HEK293 (cell line): Measurements from ENCODE around the gene EEFSEC.
A peak's percentile ranks its signal among the peaks of the same experiment; 100 is the strongest.

Experiments
- FEZF1 ChIP-seq: fragments of 450-650 bp; formaldehyde crosslinking; IDR thresholded peaks from 2 replicates; pipeline ENCODE4 v1.5.1; 2016; ENCODE audit warnings: missing biosample characterization, missing genetic modification characterization
- KLF8 ChIP-seq: fragments of 450-650 bp; formaldehyde crosslinking; IDR thresholded peaks from 2 replicates; pipeline ENCODE4 v1.5.1; 2016; ENCODE audit warnings: missing biosample characterization, missing genetic modification characterization
- MEIS1 ChIP-seq: sonication (generic); formaldehyde crosslinking; IDR thresholded peaks from 2 replicates; pipeline ENCODE4 v1.8.1; 2022; ENCODE audit warnings: missing genetic modification reagents, mild to moderate bottlenecking, borderline replicate concordance
- OSR2 ChIP-seq: fragments of 450-650 bp; formaldehyde crosslinking; IDR thresholded peaks from 2 replicates; pipeline ENCODE4 v1.5.1; 2016; ENCODE audit warnings: missing biosample characterization, missing genetic modification characterization
- REPIN1 ChIP-seq: fragments of 450-650 bp; formaldehyde crosslinking; IDR thresholded peaks from 2 replicates; pipeline ENCODE4 v1.5.1; 2017; ENCODE audit warnings: missing biosample characterization, missing genetic modification characterization, low read depth
- SETDB1 ChIP-seq: IDR thresholded peaks from one replicate; pipeline ENCODE4 v1.6.1; 2017; ENCODE audit warnings: mild to moderate bottlenecking, low read length, moderate library complexity, mixed read lengths; ENCODE audit not compliant: insufficient read length
- TCF7L2 ChIP-seq: IDR thresholded peaks from 2 replicates; pipeline ENCODE4 v1.6.1; 2011; ENCODE audit warnings: low read depth, mild to moderate bottlenecking, inconsistent platforms, low read length, moderate library complexity, borderline replicate concordance
- ZBTB17 ChIP-seq: fragments of 450-650 bp; formaldehyde crosslinking; IDR thresholded peaks from 2 replicates; pipeline ENCODE4 v1.5.1; 2016; ENCODE audit warnings: missing biosample characterization, missing genetic modification characterization
- ZBTB21 ChIP-seq: fragments of 450-650 bp; formaldehyde crosslinking; IDR thresholded peaks from 2 replicates; pipeline ENCODE4 v1.5.1; 2017; ENCODE audit warnings: missing biosample characterization, missing genetic modification characterization
- ZFHX2 ChIP-seq: fragments of 450-650 bp; formaldehyde crosslinking; conservative IDR thresholded peaks from 2 replicates; pipeline ENCODE4 v1.5.1; 2016; ENCODE audit warnings: missing biosample characterization, missing genetic modification characterization
- ZFP37 ChIP-seq: fragments of 450-650 bp; formaldehyde crosslinking; IDR thresholded peaks from 2 replicates; pipeline ENCODE4 v1.5.1; 2016; ENCODE audit warnings: missing biosample characterization, missing genetic modification characterization
- ZNF138 ChIP-seq: fragments of 450-650 bp; formaldehyde crosslinking; IDR thresholded peaks from 2 replicates; pipeline ENCODE4 v1.5.1; 2016; ENCODE audit warnings: missing biosample characterization, missing genetic modification characterization, borderline replicate concordance
- ZNF146 ChIP-seq: fragments of 450-650 bp; formaldehyde crosslinking; IDR thresholded peaks from 2 replicates; pipeline ENCODE4 v1.5.1; 2016; ENCODE audit warnings: missing biosample characterization, missing genetic modification characterization
- ZNF248 ChIP-seq: fragments of 450-650 bp; formaldehyde crosslinking; IDR thresholded peaks from 2 replicates; pipeline ENCODE4 v1.5.1; 2017; ENCODE audit warnings: missing biosample characterization, missing genetic modification characterization
- ZNF335 ChIP-seq: fragments of 450-650 bp; formaldehyde crosslinking; conservative IDR thresholded peaks from 2 replicates; pipeline ENCODE4 v1.5.1; 2016; ENCODE audit warnings: missing biosample characterization, missing genetic modification characterization
- ZNF366 ChIP-seq: fragments of 450-650 bp; formaldehyde crosslinking; conservative IDR thresholded peaks from 2 replicates; pipeline ENCODE4 v1.5.1; 2016; ENCODE audit warnings: missing biosample characterization, missing genetic modification characterization
- ZNF37A ChIP-seq: fragments of 450-650 bp; IDR thresholded peaks from 2 replicates; pipeline ENCODE4 v1.5.1; 2018; ENCODE audit warnings: missing biosample characterization, missing genetic modification characterization
- ZNF433 ChIP-seq: fragments of 450-650 bp; formaldehyde crosslinking; IDR thresholded peaks from 2 replicates; pipeline ENCODE4 v1.5.1; 2016; ENCODE audit warnings: missing biosample characterization, missing genetic modification characterization, low read depth
- ZNF530 ChIP-seq: fragments of 450-650 bp; formaldehyde crosslinking; IDR thresholded peaks from 2 replicates; pipeline ENCODE4 v1.5.1; 2016; ENCODE audit warnings: low read depth, missing biosample characterization, missing genetic modification characterization
- ZNF548 ChIP-seq: fragments of 450-650 bp; formaldehyde crosslinking; IDR thresholded peaks from 2 replicates; pipeline ENCODE4 v1.5.1; 2016; ENCODE audit warnings: missing biosample characterization, missing genetic modification characterization
- ZNF600 ChIP-seq: fragments of 450-650 bp; formaldehyde crosslinking; IDR thresholded peaks from 2 replicates; pipeline ENCODE4 v1.5.1; 2016; ENCODE audit warnings: missing biosample characterization, missing genetic modification characterization
- ZNF626 ChIP-seq: fragments of 450-650 bp; sonication (Bioruptor Pico); formaldehyde crosslinking; IDR thresholded peaks from 2 replicates; pipeline ENCODE4 v1.5.1; 2018; ENCODE audit warnings: missing biosample characterization, missing genetic modification characterization, inconsistent platforms
- ZNF629 ChIP-seq: fragments of 450-650 bp; formaldehyde crosslinking; IDR thresholded peaks from 2 replicates; pipeline ENCODE4 v1.5.1; 2017; ENCODE audit warnings: missing biosample characterization, missing genetic modification characterization
- ZNF707 ChIP-seq: fragments of 450-650 bp; formaldehyde crosslinking; IDR thresholded peaks from 2 replicates; pipeline ENCODE4 v1.5.1; 2016; ENCODE audit warnings: missing biosample characterization, missing genetic modification characterization
- ZSCAN16 ChIP-seq: fragments of 450-650 bp; formaldehyde crosslinking; IDR thresholded peaks from 2 replicates; pipeline ENCODE4 v1.5.1; 2016; ENCODE audit warnings: missing biosample characterization, missing genetic modification characterization
- ZXDB ChIP-seq: fragments of 450-650 bp; formaldehyde crosslinking; IDR thresholded peaks from 2 replicates; pipeline ENCODE4 v1.5.1; 2016; ENCODE audit warnings: missing biosample characterization, missing genetic modification characterization
- TF ChIP-seq, protein P1 (sequence below): fragments of 450-650 bp; formaldehyde crosslinking; IDR thresholded peaks from 2 replicates; pipeline ENCODE4 v1.5.1; 2016; ENCODE audit warnings: missing biosample characterization, missing genetic modification characterization
- TF ChIP-seq, protein P2 (sequence below): fragments of 450-650 bp; formaldehyde crosslinking; IDR thresholded peaks from 2 replicates; pipeline ENCODE4 v1.5.1; 2016; ENCODE audit warnings: missing biosample characterization, missing genetic modification characterization
- TF ChIP-seq, protein P3 (sequence below): fragments of 450-650 bp; formaldehyde crosslinking; IDR thresholded peaks from 2 replicates; pipeline ENCODE4 v1.5.1; 2016; ENCODE audit warnings: missing biosample characterization, missing genetic modification characterization
- TF ChIP-seq, protein P4 (sequence below): fragments of 450-650 bp; formaldehyde crosslinking; IDR thresholded peaks from 2 replicates; pipeline ENCODE4 v1.5.1; 2016; ENCODE audit warnings: missing biosample characterization, missing genetic modification characterization
- TF ChIP-seq, protein P5 (sequence below): fragments of 450-650 bp; formaldehyde crosslinking; IDR thresholded peaks from 2 replicates; pipeline ENCODE4 v1.5.1; 2016; ENCODE audit warnings: missing biosample characterization, missing genetic modification characterization, low read depth
- TF ChIP-seq, protein P6 (sequence below): fragments of 450-650 bp; formaldehyde crosslinking; IDR thresholded peaks from 2 replicates; pipeline ENCODE4 v1.5.1; 2017; ENCODE audit warnings: missing biosample characterization, missing genetic modification characterization

The EEFSEC gene

DNA sequence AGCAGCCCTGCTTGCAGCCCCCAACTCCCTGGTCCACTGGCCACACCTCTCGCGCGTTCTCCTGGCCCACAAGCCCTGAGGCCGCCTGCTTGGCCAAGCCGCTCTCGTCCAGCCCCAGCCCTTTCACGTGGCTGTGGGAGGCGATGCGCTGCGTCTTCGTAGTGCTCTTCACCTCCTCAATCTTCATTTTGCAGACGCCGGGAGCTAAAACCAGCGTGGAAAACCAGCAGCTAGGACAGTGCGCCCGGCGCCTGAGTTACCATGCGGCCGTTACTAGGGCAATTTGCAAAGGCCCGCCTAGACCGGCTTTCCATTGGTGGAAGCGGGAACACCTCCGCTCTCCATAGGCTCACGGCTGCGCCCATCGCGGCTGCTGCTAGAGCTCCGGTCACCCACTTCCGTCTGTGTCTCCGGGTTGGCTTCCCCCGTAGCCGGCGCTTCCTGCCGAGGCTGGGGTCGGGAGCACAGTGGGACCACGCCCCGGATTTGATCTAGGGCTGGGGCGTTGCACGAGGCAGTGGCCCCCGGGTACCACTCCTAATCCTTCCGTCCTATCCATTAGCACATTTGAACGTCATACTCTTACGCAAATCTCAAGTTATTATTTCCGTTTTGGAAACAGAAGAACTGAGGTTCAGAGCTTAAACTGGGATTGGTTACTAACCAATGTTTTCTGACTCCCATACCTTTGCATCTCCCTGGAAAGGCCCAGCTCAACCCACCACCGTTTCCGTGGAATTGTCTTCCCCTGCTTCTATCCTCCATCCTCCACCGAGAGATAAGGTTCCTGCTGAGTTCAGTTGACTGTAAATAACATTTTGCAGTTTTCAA is 29.5 kb upstream of the EEFSEC start, which contains the start of gene RUVBL1 (continued):
- TF ChIP-seq ZNF530 (tag by site-specific recombination) = no peak
- peak; percentile 99 for TF ChIP-seq ZNF629
- peak; percentile 51; the same call in 1 of the 2 replicates for TF ChIP-seq ZFP37 (tag by site-specific recombination)
- no peak for TF ChIP-seq ZNF626
- 0 out of 2 replicates have a peak, but pooled peaks have one; percentile 10 for TF ChIP-seq ZFHX2 (tag by site-specific recombination)
- TF ChIP-seq ZNF548 = no peak
- TF ChIP-seq KLF8 = peak; percentile 87
- TF ChIP-seq, protein P1, sequence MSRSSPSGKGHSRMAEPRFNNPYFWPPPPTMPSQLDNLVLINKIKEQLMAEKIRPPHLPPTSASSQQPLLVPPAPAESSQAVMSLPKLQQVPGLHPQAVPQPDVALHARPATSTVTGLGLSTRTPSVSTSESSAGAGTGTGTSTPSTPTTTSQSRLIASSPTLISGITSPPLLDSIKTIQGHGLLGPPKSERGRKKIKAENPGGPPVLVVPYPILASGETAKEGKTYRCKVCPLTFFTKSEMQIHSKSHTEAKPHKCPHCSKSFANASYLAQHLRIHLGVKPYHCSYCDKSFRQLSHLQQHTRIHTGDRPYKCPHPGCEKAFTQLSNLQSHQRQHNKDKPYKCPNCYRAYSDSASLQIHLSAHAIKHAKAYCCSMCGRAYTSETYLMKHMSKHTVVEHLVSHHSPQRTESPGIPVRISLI (tag by site-specific recombination) = no peak
- peak; percentile 65 for TF ChIP-seq ZNF335 (tag by site-specific recombination)
- TF ChIP-seq ZNF366 (tag by site-specific recombination) = peak; percentile 78
- TF ChIP-seq ZSCAN16 (tag by site-specific recombination) = 0 out of 2 replicates have a peak, but pooled peaks have one; percentile 34
- TF ChIP-seq ZXDB (tag by site-specific recombination) = peak; percentile 86
- TF ChIP-seq, protein P2, sequence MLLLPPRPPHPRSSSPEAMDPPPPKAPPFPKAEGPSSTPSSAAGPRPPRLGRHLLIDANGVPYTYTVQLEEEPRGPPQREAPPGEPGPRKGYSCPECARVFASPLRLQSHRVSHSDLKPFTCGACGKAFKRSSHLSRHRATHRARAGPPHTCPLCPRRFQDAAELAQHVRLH (tag by site-specific recombination) = peak; percentile 89
- TF ChIP-seq, protein P3, sequence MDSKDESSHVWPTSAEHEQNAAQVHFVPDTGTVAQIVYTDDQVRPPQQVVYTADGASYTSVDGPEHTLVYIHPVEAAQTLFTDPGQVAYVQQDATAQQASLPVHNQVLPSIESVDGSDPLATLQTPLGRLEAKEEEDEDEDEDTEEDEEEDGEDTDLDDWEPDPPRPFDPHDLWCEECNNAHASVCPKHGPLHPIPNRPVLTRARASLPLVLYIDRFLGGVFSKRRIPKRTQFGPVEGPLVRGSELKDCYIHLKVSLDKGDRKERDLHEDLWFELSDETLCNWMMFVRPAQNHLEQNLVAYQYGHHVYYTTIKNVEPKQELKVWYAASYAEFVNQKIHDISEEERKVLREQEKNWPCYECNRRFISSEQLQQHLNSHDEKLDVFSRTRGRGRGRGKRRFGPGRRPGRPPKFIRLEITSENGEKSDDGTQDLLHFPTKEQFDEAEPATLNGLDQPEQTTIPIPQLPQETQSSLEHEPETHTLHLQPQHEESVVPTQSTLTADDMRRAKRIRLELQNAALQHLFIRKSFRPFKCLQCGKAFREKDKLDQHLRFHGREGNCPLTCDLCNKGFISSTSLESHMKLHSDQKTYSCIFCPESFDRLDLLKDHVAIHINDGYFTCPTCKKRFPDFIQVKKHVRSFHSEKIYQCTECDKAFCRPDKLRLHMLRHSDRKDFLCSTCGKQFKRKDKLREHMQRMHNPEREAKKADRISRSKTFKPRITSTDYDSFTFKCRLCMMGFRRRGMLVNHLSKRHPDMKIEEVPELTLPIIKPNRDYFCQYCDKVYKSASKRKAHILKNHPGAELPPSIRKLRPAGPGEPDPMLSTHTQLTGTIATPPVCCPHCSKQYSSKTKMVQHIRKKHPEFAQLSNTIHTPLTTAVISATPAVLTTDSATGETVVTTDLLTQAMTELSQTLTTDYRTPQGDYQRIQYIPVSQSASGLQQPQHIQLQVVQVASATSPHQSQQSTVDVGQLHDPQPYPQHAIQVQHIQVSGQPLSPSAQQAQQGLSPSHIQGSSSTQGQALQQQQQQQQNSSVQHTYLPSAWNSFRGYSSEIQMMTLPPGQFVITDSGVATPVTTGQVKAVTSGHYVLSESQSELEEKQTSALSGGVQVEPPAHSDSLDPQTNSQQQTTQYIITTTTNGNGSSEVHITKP (tag by site-specific recombination) = peak; percentile 99
- TF ChIP-seq MEIS1 (CRISPR knock-in tag) = no peak
- peak; percentile 99 for TF ChIP-seq ZBTB21 (tag by site-specific recombination)
- TF ChIP-seq TCF7L2 = no peak
- TF ChIP-seq ZNF37A (tag by site-specific recombination) = peak; percentile 53; the same call in 1 of the 2 replicates
- no peak for TF ChIP-seq ZNF146 (tag by site-specific recombination)
- peak; percentile 59; the same call in 1 of the 2 replicates for TF ChIP-seq ZNF600 (tag by site-specific recombination)
- TF ChIP-seq, protein P4, sequence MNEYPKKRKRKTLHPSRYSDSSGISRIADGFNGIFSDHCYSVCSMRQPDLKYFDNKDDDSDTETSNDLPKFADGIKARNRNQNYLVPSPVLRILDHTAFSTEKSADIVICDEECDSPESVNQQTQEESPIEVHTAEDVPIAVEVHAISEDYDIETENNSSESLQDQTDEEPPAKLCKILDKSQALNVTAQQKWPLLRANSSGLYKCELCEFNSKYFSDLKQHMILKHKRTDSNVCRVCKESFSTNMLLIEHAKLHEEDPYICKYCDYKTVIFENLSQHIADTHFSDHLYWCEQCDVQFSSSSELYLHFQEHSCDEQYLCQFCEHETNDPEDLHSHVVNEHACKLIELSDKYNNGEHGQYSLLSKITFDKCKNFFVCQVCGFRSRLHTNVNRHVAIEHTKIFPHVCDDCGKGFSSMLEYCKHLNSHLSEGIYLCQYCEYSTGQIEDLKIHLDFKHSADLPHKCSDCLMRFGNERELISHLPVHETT (tag by site-specific recombination) = peak; percentile 79
- TF ChIP-seq ZBTB17 (tag by site-specific recombination) = peak; percentile 77
- TF ChIP-seq ZNF433 (tag by site-specific recombination) = no peak
- TF ChIP-seq ZNF248 (tag by site-specific recombination) = no peak
- TF ChIP-seq FEZF1 (tag by site-specific recombination) = peak; percentile 20; the same call in 1 of the 2 replicates
- no peak for TF ChIP-seq ZNF138 (tag by site-specific recombination)
- TF ChIP-seq, protein P5, sequence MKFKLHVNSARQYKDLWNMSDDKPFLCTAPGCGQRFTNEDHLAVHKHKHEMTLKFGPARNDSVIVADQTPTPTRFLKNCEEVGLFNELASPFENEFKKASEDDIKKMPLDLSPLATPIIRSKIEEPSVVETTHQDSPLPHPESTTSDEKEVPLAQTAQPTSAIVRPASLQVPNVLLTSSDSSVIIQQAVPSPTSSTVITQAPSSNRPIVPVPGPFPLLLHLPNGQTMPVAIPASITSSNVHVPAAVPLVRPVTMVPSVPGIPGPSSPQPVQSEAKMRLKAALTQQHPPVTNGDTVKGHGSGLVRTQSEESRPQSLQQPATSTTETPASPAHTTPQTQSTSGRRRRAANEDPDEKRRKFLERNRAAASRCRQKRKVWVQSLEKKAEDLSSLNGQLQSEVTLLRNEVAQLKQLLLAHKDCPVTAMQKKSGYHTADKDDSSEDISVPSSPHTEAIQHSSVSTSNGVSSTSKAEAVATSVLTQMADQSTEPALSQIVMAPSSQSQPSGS (tag by site-specific recombination) = no peak; the same call in 1 of the 2 replicates
- TF ChIP-seq OSR2 (tag by site-specific recombination) = 0 out of 2 replicates have a peak, but pooled peaks have one; percentile 17
- TF ChIP-seq SETDB1 = peak; percentile 15
- no peak for TF ChIP-seq ZNF707 (tag by site-specific recombination)
- TF ChIP-seq, protein P6, sequence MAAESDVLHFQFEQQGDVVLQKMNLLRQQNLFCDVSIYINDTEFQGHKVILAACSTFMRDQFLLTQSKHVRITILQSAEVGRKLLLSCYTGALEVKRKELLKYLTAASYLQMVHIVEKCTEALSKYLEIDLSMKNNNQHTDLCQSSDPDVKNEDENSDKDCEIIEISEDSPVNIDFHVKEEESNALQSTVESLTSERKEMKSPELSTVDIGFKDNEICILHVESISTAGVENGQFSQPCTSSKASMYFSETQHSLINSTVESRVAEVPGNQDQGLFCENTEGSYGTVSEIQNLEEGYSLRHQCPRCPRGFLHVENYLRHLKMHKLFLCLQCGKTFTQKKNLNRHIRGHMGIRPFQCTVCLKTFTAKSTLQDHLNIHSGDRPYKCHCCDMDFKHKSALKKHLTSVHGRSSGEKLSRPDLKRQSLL (tag by site-specific recombination) = peak; percentile 71
- TF ChIP-seq REPIN1 (tag by site-specific recombination) = peak; percentile 80; the same call in 1 of the 2 replicates
